HT-29 (cell line): Measurements from ENCODE around the gene GAST. TPM values are rescaled to one million over a fixed set of nuclear protein-coding genes. Genes with fewer than 3 reads are reported as not detected.
A peak's percentile ranks its signal among the peaks of the same experiment; 100 is the strongest.

Experiments used
- DNase-seq: peaks from one replicate; pipeline ENCODE4 v3.0.0-alpha.2; 2015; ENCODE audit warnings: low spot score
- small RNA-seq: library from RNA; depleted of rRNA; stranded (forward); fragments of <200 nt; gene quantifications from one replicate; pipeline ENCODE3, GENCODE V24; 2014
- total RNA-seq: library from RNA; depleted of rRNA; stranded (reverse); fragments of >200 nt; shearing (Covaris generic); gene quantifications from 2 replicates; pipeline ENCODE4 v1.2.3, GENCODE V29; 2014; rRNA removed

The GAST gene
- total RNA-seq, 1 experiment from 2014 or later, result not detected

GRCh38 chr17:41739661-41740352 lies 27.7 kb downstream of the GAST start:
- DNase-seq, result peak; percentile 49

GRCh38 chr17:41740506-41740905 lies 28.4 kb downstream of the GAST start:
- no peak for DNase-seq

- DNase-seq, result no peak
Measured at GRCh38 chr17:41741709-41742108, 29.6 kb downstream of the GAST start.

- DNase-seq, result no peak
Measured at GRCh38 chr17:41748275-41748674, 36.1 kb downstream of the GAST start.

GRCh38 chr17:41750862-41751261 lies 38.7 kb downstream of the GAST start:
- no peak for DNase-seq

GRCh38 chr17:41751288-41751687 lies 39.2 kb downstream of the GAST start:
- no peak for DNase-seq

GRCh38 chr17:41754066-41754465 lies 41.9 kb downstream of the GAST start:
- no peak for DNase-seq

- no peak for DNase-seq
Measured at GRCh38 chr17:41758601-41759000, 46.5 kb downstream of the GAST start.

- DNase-seq, result no peak
Measured at GRCh38 chr17:41760878-41761277, 48.7 kb downstream of the GAST start.

- no peak for DNase-seq
Measured at GRCh38 chr17:41762391-41762790, 50.3 kb downstream of the GAST start.

GRCh38 chr17:41762841-41763240 lies 50.7 kb downstream of the GAST start:
- DNase-seq, result no peak

- no peak for DNase-seq
Measured at GRCh38 chr17:41763327-41763726, 51.2 kb downstream of the GAST start.

Small RNA genes lying within 50 kb of the gene (small RNA-seq; reads per million reads assigned to genes)
- not detected for gene RN7SL399P
- 2.2 reads per million, percentile 67 among the genes with 10 or more reads in this experiment for gene RNA5SP442

Other genes starting within 250 kb of the GAST start
- not detected in 2 replicates for gene KRT32, start 244.9 kb upstream of the GAST start, total RNA-seq
- gene KRT35, start 231.2 kb upstream of the GAST start, total RNA-seq, result not detected in 2 replicates
- not detected in 2 replicates for gene KRT36, start 222.4 kb upstream of the GAST start, total RNA-seq
- gene KRT13, start 206.7 kb upstream of the GAST start, total RNA-seq, result 35.5 and 45.8 TPM in 2 replicates
- gene KRT15, start 193.4 kb upstream of the GAST start, total RNA-seq, result 14.1 and 15.9 TPM in 2 replicates
- gene KRT19, start 184.0 kb upstream of the GAST start, total RNA-seq, result 2,402 and 2,405 TPM in 2 replicates
- not detected in 2 replicates for gene KRT9, start 140.3 kb upstream of the GAST start, total RNA-seq
- gene KRT14, start 125.4 kb upstream of the GAST start, total RNA-seq, result not detected in 2 replicates
- gene KRT16, start 99.6 kb upstream of the GAST start, total RNA-seq, result 0.38 and 2.1 TPM in 2 replicates
- gene KRT17, start 87.8 kb upstream of the GAST start, total RNA-seq, result 286 and 297 TPM in 2 replicates
- 81.6 and 91.6 TPM in 2 replicates for gene EIF1, start 23.4 kb upstream of the GAST start, total RNA-seq
- not detected in 2 replicates for gene HAP1, start 22.3 kb downstream of the GAST start, total RNA-seq
- 477 and 498 TPM in 2 replicates for gene JUP, start 74.4 kb downstream of the GAST start, total RNA-seq
- 45.2 and 54.7 TPM in 2 replicates for gene P3H4, start 99.6 kb downstream of the GAST start, total RNA-seq
- gene FKBP10, start 100.7 kb downstream of the GAST start, total RNA-seq, result 52.4 and 68.0 TPM in 2 replicates
- gene NT5C3B, start 123.9 kb downstream of the GAST start, total RNA-seq, result 35.8 and 39.0 TPM in 2 replicates
- not detected in 2 replicates for gene KLHL10, start 125.5 kb downstream of the GAST start, total RNA-seq
- gene KLHL11, start 153.1 kb downstream of the GAST start, total RNA-seq, result 23.4 and 25.1 TPM in 2 replicates
- 185 and 194 TPM in 2 replicates for gene ACLY, start 206.6 kb downstream of the GAST start, total RNA-seq
- 0.55 and 0.64 TPM in 2 replicates for gene ODAD4, start 218.3 kb downstream of the GAST start, total RNA-seq